Mucosa of descending colon (tissue), 3 donors: ENCODE results near the gene SMAD9. TPM values are rescaled to one million over a fixed set of nuclear protein-coding genes. Genes with fewer than 3 reads are reported as not detected.

Experiments used
- ATAC-seq: fragments of 200-7000 bp; cut with Tn5 transposase; one replicate; pipeline ENCODE4 v1.9.1; 2020; ENCODE audit warnings: mild to moderate bottlenecking, moderate library complexity
- DNase-seq, 3 donors: peaks; one replicate each; pipeline ENCODE4 v3.0.0-alpha.2; 2020
- H3K36me3 ChIP-seq: fragments of 200-600 bp; one replicate; pipeline ENCODE4 v1.8.0; 2021; ENCODE audit warnings: low read depth, mild to moderate bottlenecking
- H3K4me1 ChIP-seq: fragments of 200-600 bp; one replicate; pipeline ENCODE4 v1.8.0; 2021; ENCODE audit warnings: low read depth, mild to moderate bottlenecking
- H3K4me3 ChIP-seq: fragments of 200-600 bp; one replicate; pipeline ENCODE4 v1.8.0; 2021; ENCODE audit warnings: mild to moderate bottlenecking
- H3K9me3 ChIP-seq: fragments of 200-600 bp; one replicate; pipeline ENCODE4 v1.8.0; 2021; ENCODE audit warnings: mild to moderate bottlenecking
- intact Hi-C, 2 donors: fragments of 100-400 bp; cut with DNase I in 1 of 2; cut with micrococcal nuclease in 1 of 2; formaldehyde crosslinking; loops; one replicate each; pipeline versions ENCODE4 v1.11.0 to v1.11.1; 2022; cut with DNase I, micrococcal nuclease
- total RNA-seq, 3 donors: library from RNA; stranded (reverse); fragmentation: NEBNext Ultra II Directional in 2 of 3; extraction: Animal tissue kit (Norgen Biotek cat#: 25700) in 2 of 3; gene quantifications; one replicate each; pipeline versions ENCODE4 v1.2.1 to v1.2.4, GENCODE V29; 2021 to 2023
- TF ChIP-seq, protein P1 (sequence below): fragments of 200-600 bp; IDR thresholded peaks from one replicate; pipeline ENCODE4 v1.8.0; 2022; ENCODE audit warnings: antibody characterized with exemption, mild to moderate bottlenecking
- donor health status: DM: no; HTN: no; CAD: no; lungs with moderate emphysema.
- donor health status: DM: no; HTN: no; CAD: no.
- donor health status: DM: no; HTN: yes; CAD: no.

The SMAD9 gene
- total RNA-seq, 3 donors from 2014 or later, result 9.0 to 21.6 (median 16.2) TPM

- intact Hi-C loops, result no loop called here
- Histone ChIP-seq H3K9me3 (no peaks in the 10 kb centered on the region), H3K4me3 (no peak overlapping the region), H3K4me1 (peaks cover 6% of the 10 kb centered on the region), H3K36me3 (no peaks in the 10 kb centered on the region)
- DNase-seq, result peak in 1 of 3 donors; percentile 12
- TF ChIP-seq, protein P1, sequence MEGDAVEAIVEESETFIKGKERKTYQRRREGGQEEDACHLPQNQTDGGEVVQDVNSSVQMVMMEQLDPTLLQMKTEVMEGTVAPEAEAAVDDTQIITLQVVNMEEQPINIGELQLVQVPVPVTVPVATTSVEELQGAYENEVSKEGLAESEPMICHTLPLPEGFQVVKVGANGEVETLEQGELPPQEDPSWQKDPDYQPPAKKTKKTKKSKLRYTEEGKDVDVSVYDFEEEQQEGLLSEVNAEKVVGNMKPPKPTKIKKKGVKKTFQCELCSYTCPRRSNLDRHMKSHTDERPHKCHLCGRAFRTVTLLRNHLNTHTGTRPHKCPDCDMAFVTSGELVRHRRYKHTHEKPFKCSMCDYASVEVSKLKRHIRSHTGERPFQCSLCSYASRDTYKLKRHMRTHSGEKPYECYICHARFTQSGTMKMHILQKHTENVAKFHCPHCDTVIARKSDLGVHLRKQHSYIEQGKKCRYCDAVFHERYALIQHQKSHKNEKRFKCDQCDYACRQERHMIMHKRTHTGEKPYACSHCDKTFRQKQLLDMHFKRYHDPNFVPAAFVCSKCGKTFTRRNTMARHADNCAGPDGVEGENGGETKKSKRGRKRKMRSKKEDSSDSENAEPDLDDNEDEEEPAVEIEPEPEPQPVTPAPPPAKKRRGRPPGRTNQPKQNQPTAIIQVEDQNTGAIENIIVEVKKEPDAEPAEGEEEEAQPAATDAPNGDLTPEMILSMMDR, result no peak
- ATAC-seq, result peak; percentile 51
These were observed 1.7 kb upstream of the SMAD9 start for GRCh38 chr13:36921631-36922301.

GRCh38 chr13:36920616-36921185 lies 663 bp upstream of the SMAD9 start:
- H3K9me3 ChIP-seq, result no peaks in the 10 kb centered on the region
- no peaks in the 10 kb centered on the region for H3K36me3 ChIP-seq
- TF ChIP-seq, protein P1, result no peak
- no peak overlapping the region for H3K4me3 ChIP-seq
- ATAC-seq (no peak), DNase-seq (no peak)
- H3K4me1 ChIP-seq, result peaks cover 6% of the 10 kb centered on the region
- intact Hi-C loops, result no loop called here

GRCh38 chr13:36919171-36919832 lies 736 bp downstream of the SMAD9 start:
- H3K9me3 ChIP-seq, result no peaks in the 10 kb centered on the region
- H3K4me3 ChIP-seq, result peak overlapping the region; percentile 25
- intact Hi-C loops, result no loop called here
- no peaks in the 10 kb centered on the region for H3K36me3 ChIP-seq
- DNase-seq (peak in 2 of 3 donors; percentile 35 to 49), ATAC-seq (peak; percentile 41)
- peaks cover 6% of the 10 kb centered on the region for H3K4me1 ChIP-seq
- TF ChIP-seq, protein P1, result no peak

DNA sequence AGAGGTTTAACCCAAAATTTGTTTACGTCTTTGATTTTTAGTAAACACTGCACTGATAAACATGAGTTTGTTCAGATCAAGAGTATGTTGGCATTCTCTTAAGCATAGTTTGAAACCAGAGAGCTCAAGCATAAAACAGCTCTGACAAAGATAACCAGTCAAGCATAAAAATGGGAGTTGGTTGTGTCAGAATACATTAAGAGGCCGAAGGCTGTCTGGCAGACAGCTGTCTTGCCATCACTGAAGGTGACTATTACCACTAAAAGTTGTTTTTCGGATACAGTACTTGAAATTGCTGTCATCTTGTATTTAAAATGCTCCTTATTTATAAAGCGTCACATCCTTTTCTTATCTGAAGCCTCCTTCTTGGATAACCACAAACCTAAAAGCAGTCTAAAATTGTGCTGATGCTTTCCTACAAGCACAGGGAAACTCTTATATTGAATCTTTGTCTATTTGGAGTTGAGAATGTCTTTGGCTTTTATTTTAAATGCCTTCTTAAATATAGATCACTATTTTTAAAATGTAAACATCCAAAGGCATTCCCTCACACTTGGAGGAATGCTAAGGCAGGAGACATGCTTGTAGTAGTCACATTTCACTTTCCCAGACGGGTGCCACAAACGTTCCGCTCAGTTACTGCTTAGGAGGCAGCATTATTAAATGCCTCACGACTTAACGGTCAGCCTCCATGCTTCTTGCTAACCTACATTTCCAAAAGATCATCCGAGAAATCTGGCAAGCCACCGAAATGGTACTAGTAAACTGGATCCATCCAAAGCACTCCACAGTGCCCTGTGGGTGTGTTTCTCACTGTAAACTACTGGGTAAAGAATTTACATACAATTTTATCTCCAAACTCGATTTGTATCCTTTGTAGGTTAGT lies 1.5 kb downstream of the SMAD9 start:
- ATAC-seq (no peak), DNase-seq (no peak)
- no peak overlapping the region for H3K4me3 ChIP-seq
- intact Hi-C loops, result no loop called here
- TF ChIP-seq, protein P1, result no peak
- no peaks in the 10 kb centered on the region for H3K36me3 ChIP-seq
- H3K9me3 ChIP-seq, result no peaks in the 10 kb centered on the region
- peaks cover 6% of the 10 kb centered on the region for H3K4me1 ChIP-seq

DNA sequence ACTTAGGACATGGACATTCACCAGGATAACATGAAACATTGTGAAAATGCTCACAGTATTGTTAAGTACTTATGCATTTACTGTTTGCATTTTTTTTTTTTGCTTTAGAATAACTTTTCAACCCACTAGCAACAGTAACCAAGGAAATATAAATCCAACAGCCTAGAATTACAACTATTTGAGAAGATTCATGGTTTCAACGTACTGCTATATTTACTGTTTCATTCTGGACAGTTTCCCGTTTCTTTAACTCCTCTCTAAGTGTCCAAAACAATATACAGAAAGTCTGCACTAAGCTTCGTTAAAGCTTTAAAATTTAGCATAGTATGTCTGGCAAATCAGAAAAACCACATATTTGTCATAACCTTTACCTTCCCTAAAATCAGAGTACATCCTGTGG lies 2.7 kb downstream of the SMAD9 start:
- TF ChIP-seq, protein P1, result no peak
- Histone ChIP-seq H3K4me1 (peaks cover 6% of the 10 kb centered on the region), H3K9me3 (no peaks in the 10 kb centered on the region), H3K4me3 (no peak overlapping the region), H3K36me3 (no peaks in the 10 kb centered on the region)
- ATAC-seq (no peak), DNase-seq (no peak)
- intact Hi-C loops, result no loop called here
